Measurements from ENCODE around the gene GLTP. TPM values are rescaled to one million over a fixed set of nuclear protein-coding genes. Genes with fewer than 3 reads are reported as not detected.

Gene GLTP
- total and polyA plus RNA-seq, 11 donors = 16.9 to 68.6 (median 25.1) TPM

DNA sequence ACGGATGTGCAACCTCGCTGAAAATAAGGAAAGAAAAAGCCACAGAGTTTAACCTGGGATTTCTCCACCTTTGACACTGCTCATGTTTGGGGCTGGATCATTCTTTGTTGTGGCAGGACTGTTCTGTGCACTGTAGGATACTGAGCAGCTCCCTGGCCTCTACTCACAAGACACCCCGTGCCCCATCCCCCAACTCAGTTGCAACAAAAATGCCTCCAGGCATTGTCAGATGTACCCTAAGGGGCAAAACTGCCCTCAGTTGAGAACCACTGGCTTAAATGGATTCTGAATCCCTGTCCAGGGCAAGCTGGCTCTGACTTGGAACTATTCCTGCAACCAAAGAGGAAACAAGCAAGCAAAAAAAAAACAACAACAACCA is 2.1 kb downstream of the GLTP start:
- Histone ChIP-seq H3K9me3 (no peaks in the 10 kb centered on the region), H3K27ac (no peak overlapping the region), H3K4me1 (peaks cover 0 to 35% (median 16%) of the 10 kb centered on the region in 12 donors), H3K36me3 (no peaks in the 10 kb centered on the region), H3K27me3 (no peaks in the 10 kb centered on the region), H3K4me3 (peak overlapping the region in 2 of 12 donors; percentile 74 to 87)
- ATAC-seq = no peak
- DNase-seq = no peak
- WGBS, 4 donors = 89 to 100% (median 95%) methylated on average over 3 of the region's 3 CpGs
- intact Hi-C loops (cut with DNase I) = loop anchor here in 1 of 10 donors (2.0 kb wide), 1 partner anchor 73 kb away; no protein-coding TSS in a partner anchor
- TF ChIP-seq, protein P1, sequence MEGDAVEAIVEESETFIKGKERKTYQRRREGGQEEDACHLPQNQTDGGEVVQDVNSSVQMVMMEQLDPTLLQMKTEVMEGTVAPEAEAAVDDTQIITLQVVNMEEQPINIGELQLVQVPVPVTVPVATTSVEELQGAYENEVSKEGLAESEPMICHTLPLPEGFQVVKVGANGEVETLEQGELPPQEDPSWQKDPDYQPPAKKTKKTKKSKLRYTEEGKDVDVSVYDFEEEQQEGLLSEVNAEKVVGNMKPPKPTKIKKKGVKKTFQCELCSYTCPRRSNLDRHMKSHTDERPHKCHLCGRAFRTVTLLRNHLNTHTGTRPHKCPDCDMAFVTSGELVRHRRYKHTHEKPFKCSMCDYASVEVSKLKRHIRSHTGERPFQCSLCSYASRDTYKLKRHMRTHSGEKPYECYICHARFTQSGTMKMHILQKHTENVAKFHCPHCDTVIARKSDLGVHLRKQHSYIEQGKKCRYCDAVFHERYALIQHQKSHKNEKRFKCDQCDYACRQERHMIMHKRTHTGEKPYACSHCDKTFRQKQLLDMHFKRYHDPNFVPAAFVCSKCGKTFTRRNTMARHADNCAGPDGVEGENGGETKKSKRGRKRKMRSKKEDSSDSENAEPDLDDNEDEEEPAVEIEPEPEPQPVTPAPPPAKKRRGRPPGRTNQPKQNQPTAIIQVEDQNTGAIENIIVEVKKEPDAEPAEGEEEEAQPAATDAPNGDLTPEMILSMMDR (IDR thresholded peaks at IDR 0.05) = no peak
- no peak for TF ChIP-seq POLR2A (IDR thresholded peaks at IDR 0.05)

DNA sequence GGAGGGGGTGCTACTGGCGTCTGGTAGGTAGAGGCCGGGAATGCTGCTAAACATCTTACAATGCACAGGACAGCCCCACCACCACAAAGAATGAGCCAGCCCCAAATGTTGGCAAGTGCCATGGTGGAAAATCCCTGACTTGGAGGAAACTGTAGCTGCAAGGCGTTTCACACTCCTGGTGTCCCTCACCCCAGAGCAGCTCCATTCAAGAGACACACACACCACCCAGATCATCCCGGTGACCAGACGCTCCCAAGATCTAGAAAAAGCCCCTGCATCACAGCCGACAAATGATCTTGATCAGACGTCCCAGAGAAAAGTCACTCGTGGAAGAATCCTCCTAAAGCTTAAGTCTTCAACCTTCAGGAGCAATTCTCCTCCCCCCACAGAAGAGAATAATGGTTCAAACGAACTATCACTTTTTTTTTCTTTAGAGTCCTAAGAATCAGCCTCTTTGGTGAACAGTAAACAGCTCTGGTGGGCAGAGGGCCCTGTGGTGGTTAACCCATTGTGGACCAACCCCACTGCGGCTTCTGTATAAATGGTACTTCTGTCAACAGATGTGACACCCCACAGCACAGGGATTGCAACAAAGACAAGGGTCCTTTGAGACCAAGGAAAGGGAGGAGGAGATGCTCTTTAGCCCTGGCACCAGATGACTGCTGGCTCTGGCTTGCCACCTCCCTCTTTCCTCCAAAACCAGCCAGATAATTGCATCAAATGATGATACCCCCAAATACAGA is 2.7 kb downstream of the GLTP start:
- no peaks in the 10 kb centered on the region for H3K27me3 ChIP-seq
- 72 to 78% (median 74%) methylated on average over 10 of the region's 10 CpGs for WGBS, 4 donors
- DNase-seq = no peak
- H3K36me3 ChIP-seq = peaks cover 0 to 3% (median 0%) of the 10 kb centered on the region in 9 donors
- H3K9me3 ChIP-seq = no peaks in the 10 kb centered on the region
- peaks cover 0 to 35% (median 16%) of the 10 kb centered on the region in 12 donors for H3K4me1 ChIP-seq
- no peak for TF ChIP-seq POLR2A (IDR thresholded peaks at IDR 0.05)
- TF ChIP-seq, protein P1 (IDR thresholded peaks at IDR 0.05) = no peak
- ATAC-seq = no peak
- intact Hi-C loops (cut with DNase I) = loop anchor here in 1 of 10 donors (2.0 kb wide), 1 partner anchor 73 kb away; no protein-coding TSS in a partner anchor
- no peak overlapping the region for H3K27ac ChIP-seq
- H3K4me3 ChIP-seq = no peak overlapping the region

DNA sequence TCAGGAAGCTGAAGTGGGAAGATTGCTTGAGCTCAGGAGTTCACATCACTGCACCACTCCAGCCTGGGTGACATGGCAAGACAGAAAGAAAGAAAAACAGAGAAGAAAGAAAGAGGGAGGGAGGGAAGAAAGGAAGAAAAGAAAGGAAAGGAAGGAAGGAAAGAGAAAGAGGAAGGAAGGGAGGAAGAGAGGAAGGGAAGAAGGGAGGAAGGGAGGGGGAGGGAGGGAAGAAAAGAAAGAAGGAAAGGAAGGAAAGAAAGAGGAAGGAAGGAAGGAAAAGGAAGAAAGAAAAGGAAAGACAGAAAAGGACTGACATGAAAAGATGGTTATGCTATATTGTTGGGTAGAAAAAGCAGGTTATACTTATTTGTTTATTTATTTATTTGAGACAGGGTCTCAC is 3.9 kb downstream of the GLTP start:
- ATAC-seq = no peak
- Histone ChIP-seq H3K36me3 (peaks cover 0 to 11% (median 7%) of the 10 kb centered on the region in 9 donors), H3K4me3 (no peak overlapping the region), H3K27me3 (no peaks in the 10 kb centered on the region), H3K27ac (no peak overlapping the region), H3K4me1 (peaks cover 0 to 44% (median 17%) of the 10 kb centered on the region in 12 donors), H3K9me3 (no peaks in the 10 kb centered on the region)
- intact Hi-C loops (cut with DNase I) = no loop called here
- DNase-seq = no peak
- TF ChIP-seq POLR2A (IDR thresholded peaks at IDR 0.05) = no peak
- TF ChIP-seq, protein P1 (IDR thresholded peaks at IDR 0.05) = no peak

DNA sequence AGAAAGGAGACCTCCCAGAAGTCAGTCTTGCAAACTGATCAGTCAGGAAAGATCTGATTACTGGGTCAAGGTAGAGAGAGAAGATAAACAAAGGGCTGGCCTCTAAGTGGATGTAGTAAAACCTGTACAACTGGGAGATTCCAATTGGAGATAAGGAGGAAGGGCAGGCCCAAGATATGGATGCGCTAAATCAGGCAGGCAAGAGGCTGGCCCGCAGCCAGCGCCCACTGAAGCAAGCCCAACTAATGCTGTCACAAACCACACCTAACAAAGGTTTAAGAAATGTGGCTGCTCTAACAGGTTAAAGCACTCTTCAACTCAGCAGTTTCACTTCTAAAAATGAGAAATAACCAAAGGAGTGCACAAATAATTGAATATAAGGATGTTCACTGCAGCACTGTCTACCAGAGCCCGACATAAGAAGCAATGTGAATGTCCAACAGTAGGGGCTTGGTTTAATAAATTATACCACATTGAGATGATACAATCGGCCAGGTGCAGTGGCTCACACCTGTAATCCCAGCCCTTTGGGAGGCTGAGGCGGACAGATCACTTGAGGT is 4.7 kb downstream of the GLTP start:
- intact Hi-C loops (cut with DNase I) = no loop called here
- peaks cover 0 to 11% (median 7%) of the 10 kb centered on the region in 9 donors for H3K36me3 ChIP-seq
- H3K4me1 ChIP-seq = peaks cover 0 to 45% (median 14%) of the 10 kb centered on the region in 12 donors
- H3K27ac ChIP-seq = no peak overlapping the region
- WGBS, 4 donors = 77 to 82% (median 81%) methylated on average over 6 of the region's 6 CpGs
- ATAC-seq (no peak), DNase-seq (no peak)
- H3K27me3 ChIP-seq = no peaks in the 10 kb centered on the region
- no peak for TF ChIP-seq POLR2A (IDR thresholded peaks at IDR 0.05)
- TF ChIP-seq, protein P1 (IDR thresholded peaks at IDR 0.05) = no peak
- no peak overlapping the region for H3K4me3 ChIP-seq
- H3K9me3 ChIP-seq = no peaks in the 10 kb centered on the region

Data from heart left ventricle (tissue), 16 donors.